GM10248 (cell line): ENCODE measurements around the gene RERE.

Source experiments
- CTCF ChIA-PET: fragments of 300-600 bp; sonication (Branson Sonifier 250); formaldehyde crosslinking; extraction: SDS; loops from one replicate; lab custom pipeline; 2021; ENCODE audit warnings: antibody characterized with exemption; lab: Yijun Ruan, JAX
- POLR2A ChIA-PET: fragments of 350-650 bp; sonication (Branson Sonifier 250); formaldehyde crosslinking; extraction: SDS; loops from one replicate; lab custom pipeline; 2020; ENCODE audit warnings: antibody characterized with exemption; lab: Yijun Ruan, JAX
- DNase-seq: peaks from one replicate; pipeline ENCODE4 v3.0.0; 2012; ENCODE audit errors: extremely low spot score
- TF ChIP-seq, protein P1 (sequence below): IDR thresholded peaks from 2 replicates; pipeline ENCODE4 v1.5.1; 2012; ENCODE audit warnings: mild to moderate bottlenecking, low read depth; ENCODE audit errors: extremely low read depth, missing control alignments, control extremely low read depth

RERE gene

GRCh38 chr1:8477166-8477982, 340.1 kb downstream of the RERE start:
- POLR2A ChIA-PET: interaction anchor here (0.5 kb wide), 1 partner anchor 209 kb away, joined by 4 read pairs; no protein-coding TSS in a partner anchor
- CTCF ChIA-PET: interaction anchor here (1.1 to 3.0 kb wide), 6 partner anchors 11 to 238 kb away, joined by 3 to 8 read pairs (median 3); no protein-coding TSS in a partner anchor
- TF ChIP-seq, protein P1, sequence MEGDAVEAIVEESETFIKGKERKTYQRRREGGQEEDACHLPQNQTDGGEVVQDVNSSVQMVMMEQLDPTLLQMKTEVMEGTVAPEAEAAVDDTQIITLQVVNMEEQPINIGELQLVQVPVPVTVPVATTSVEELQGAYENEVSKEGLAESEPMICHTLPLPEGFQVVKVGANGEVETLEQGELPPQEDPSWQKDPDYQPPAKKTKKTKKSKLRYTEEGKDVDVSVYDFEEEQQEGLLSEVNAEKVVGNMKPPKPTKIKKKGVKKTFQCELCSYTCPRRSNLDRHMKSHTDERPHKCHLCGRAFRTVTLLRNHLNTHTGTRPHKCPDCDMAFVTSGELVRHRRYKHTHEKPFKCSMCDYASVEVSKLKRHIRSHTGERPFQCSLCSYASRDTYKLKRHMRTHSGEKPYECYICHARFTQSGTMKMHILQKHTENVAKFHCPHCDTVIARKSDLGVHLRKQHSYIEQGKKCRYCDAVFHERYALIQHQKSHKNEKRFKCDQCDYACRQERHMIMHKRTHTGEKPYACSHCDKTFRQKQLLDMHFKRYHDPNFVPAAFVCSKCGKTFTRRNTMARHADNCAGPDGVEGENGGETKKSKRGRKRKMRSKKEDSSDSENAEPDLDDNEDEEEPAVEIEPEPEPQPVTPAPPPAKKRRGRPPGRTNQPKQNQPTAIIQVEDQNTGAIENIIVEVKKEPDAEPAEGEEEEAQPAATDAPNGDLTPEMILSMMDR: no peak
- no peak for DNase-seq

DNA sequence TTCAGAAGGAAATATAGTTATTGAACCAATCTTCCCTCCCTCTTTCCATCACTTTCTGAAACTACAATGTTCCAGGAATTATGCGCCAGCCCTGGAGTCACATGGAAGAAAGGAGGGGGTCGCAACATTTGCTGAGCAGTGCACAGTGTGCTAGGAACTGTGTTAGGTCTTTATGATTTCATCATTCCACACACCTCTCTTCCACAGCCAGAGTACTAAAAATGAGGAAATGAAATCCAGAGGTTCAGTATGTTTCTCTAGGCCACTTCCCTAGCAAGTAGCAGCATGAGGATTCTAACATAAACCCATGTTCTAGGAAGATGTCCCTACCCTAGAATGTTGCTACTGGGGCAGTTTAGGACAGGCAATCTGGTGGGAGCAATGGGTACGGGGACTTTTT, 341.4 kb downstream of the RERE start:
- TF ChIP-seq, protein P1: no peak
- DNase-seq: no peak
- CTCF ChIA-PET: interaction anchor here (1.1 kb wide), 1 partner anchor 14 kb away, joined by 3 read pairs; no protein-coding TSS in a partner anchor
- POLR2A ChIA-PET: no interaction called here

- CTCF ChIA-PET: interaction anchor here (1.5 kb wide), 1 partner anchor 8 kb away, joined by 4 read pairs; no protein-coding TSS in a partner anchor
- TF ChIP-seq, protein P1: no peak
- POLR2A ChIA-PET: no interaction called here
- no peak for DNase-seq
Observed at GRCh38 chr1:8474369-8474768, 343.1 kb downstream of the RERE start.

DNA sequence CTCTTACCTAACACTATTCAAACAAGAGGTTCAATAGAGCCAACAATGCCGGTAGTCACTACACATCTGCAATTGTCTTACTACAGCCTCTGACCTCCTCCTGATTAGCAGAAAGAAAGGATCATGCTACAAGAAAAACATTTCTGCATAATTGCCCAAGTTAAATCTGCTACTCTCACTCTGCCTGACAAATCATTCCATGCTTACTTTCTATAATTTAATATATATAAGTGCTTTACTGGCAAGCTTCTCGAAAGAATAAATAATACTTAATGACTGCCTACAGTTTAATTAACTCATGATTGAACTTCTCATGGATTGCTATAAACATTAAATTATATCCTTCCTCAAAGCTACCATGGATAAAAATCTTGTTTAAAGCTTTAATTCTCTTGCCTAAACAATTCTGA, 343.5 kb downstream of the RERE start:
- TF ChIP-seq, protein P1: no peak
- ChIA-PET POLR2A (no interaction called here), CTCF (interaction anchor here (0.7 to 1.5 kb wide), 2 partner anchors 8 to 13 kb away, joined by 4 read pairs; no protein-coding TSS in a partner anchor)
- no peak for DNase-seq

- CTCF ChIA-PET: interaction anchor here (0.7 to 1.5 kb wide), 4 partner anchors 7 to 13 kb away, joined by 4 to 5 read pairs (median 4); no protein-coding TSS in a partner anchor
- POLR2A ChIA-PET: no interaction called here
- TF ChIP-seq, protein P1: no peak
- DNase-seq: no peak
Observed at GRCh38 chr1:8473121-8473875, 344.1 kb downstream of the RERE start.

DNA sequence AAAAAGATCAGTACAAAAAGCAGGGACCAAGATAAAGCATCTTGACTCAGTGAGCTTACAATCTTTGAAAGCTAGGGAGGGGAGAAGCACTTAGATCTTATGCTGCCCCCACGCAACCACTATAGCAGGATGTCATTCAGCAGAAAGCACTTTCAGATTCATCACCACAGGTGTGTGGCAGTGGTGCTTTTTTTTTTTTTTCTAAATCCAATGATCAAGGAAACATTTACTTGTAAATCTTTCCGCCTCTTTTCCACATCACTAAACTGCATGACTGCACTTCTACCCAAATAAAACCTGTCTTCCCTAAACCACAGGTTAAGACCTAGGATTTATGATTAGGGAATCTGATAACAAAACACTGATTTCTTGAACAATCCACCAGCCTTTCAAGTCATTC, 344.8 kb downstream of the RERE start:
- ChIA-PET CTCF (interaction anchor here (1.1 to 1.7 kb wide), 3 partner anchors 10 to 21 kb away, joined by 4 to 5 read pairs (median 5); no protein-coding TSS in a partner anchor), POLR2A (no interaction called here)
- TF ChIP-seq, protein P1: peak; percentile 8
- peak; percentile 58 for DNase-seq
